GM23338 (cell line): Measurements from ENCODE around the gene FSIP1. TPM values are rescaled to one million over a fixed set of nuclear protein-coding genes. Genes with fewer than 3 reads are reported as not detected.

Experiments
- ATAC-seq: fragments of 200-7000 bp; cut with Tn5 transposase; 3 replicates; pipeline ENCODE4 v1.9.1; 2020
- DNase-seq: peaks from one replicate; pipeline ENCODE4 v3.0.0-alpha.2; 2015; ENCODE audit warnings: low spot score
- H2AFZ ChIP-seq: fragments of 200-600 bp; sonication (generic); 2 replicates; pipeline ENCODE4 v1.8.0; 2016; ENCODE audit warnings: antibody characterized with exemption, mild to moderate bottlenecking, moderate library complexity
- H3F3A ChIP-seq: fragments of 200-600 bp; sonication (generic); replicated peaks from 2 replicates; pipeline ENCODE4 v1.8.0; 2017; ENCODE audit warnings: antibody characterized with exemption, mixed run types, low read depth
- H3K27ac ChIP-seq: fragments of 200-600 bp; sonication (generic); 2 replicates; pipeline ENCODE4 v1.6.1; 2016; ENCODE audit warnings: low read depth
- H3K27me3 ChIP-seq: fragments of 200-600 bp; sonication (generic); 2 replicates; pipeline ENCODE4 v1.8.0; 2016; ENCODE audit warnings: mild to moderate bottlenecking, mixed run types, moderate library complexity; ENCODE audit not compliant: insufficient read depth
- H3K36me3 ChIP-seq: fragments of 200-600 bp; sonication (generic); 2 replicates; pipeline ENCODE4 v1.8.0; 2016; ENCODE audit warnings: mild to moderate bottlenecking; ENCODE audit not compliant: insufficient read depth
- H3K4me1 ChIP-seq: fragments of 200-600 bp; sonication (generic); 2 replicates; pipeline ENCODE4 v1.8.0; 2016; ENCODE audit warnings: mild to moderate bottlenecking, moderate library complexity; ENCODE audit not compliant: insufficient read depth
- H3K4me2 ChIP-seq: fragments of 200-600 bp; sonication (generic); 2 replicates; pipeline ENCODE4 v1.7.1; 2017; ENCODE audit warnings: mixed run types
- H3K4me3 ChIP-seq: fragments of 200-600 bp; sonication (generic); 2 replicates; pipeline ENCODE4 v1.6.1; 2016; ENCODE audit warnings: mixed run types
- H3K79me2 ChIP-seq: fragments of 200-600 bp; sonication (generic); replicated peaks from 2 replicates; pipeline ENCODE4 v1.8.0; 2017; ENCODE audit warnings: mild to moderate bottlenecking; ENCODE audit not compliant: insufficient read depth
- H3K9me2 ChIP-seq: fragments of 200-600 bp; sonication (generic); 2 replicates; pipeline ENCODE4 v1.8.0; 2017; ENCODE audit not compliant: insufficient read depth
- H4K20me1 ChIP-seq: fragments of 200-600 bp; sonication (generic); replicated peaks from 2 replicates; pipeline ENCODE4 v1.8.0; 2017; ENCODE audit warnings: mild to moderate bottlenecking; ENCODE audit not compliant: insufficient read depth
- H3K27ac Mint-ChIP-seq: 2 replicates; pipeline ENCODE4 v1.8.0; 2020; ENCODE audit warnings: inconsistent platforms, mild to moderate bottlenecking, moderate library complexity, mixed read lengths
- H3K27me3 Mint-ChIP-seq: 3 replicates; pipeline ENCODE4 v1.8.0; 2022; ENCODE audit warnings: low read depth, mild to moderate bottlenecking, moderate library complexity, mixed read lengths, inconsistent platforms; ENCODE audit not compliant: insufficient read depth, poor library complexity
- H3K36me3 Mint-ChIP-seq: 3 replicates; pipeline ENCODE4 v1.8.0; 2021; ENCODE audit warnings: low read depth, mild to moderate bottlenecking, inconsistent platforms, moderate library complexity, mixed read lengths
- H3K4me1 Mint-ChIP-seq: 3 replicates; pipeline ENCODE4 v1.8.0; 2020; ENCODE audit warnings: mild to moderate bottlenecking, inconsistent platforms, mixed read lengths
- H3K4me3 Mint-ChIP-seq: 3 replicates; pipeline ENCODE4 v1.8.0; 2021; ENCODE audit warnings: moderate library complexity, mild to moderate bottlenecking, inconsistent platforms, mixed read lengths
- H3K9me3 Mint-ChIP-seq: 3 replicates; pipeline ENCODE4 v1.8.0; 2020; ENCODE audit warnings: moderate library complexity, mild to moderate bottlenecking, inconsistent platforms, mixed read lengths
- CREB1 ChIP-seq: fragments of 250-450 bp; sonication (Bioruptor Pico); IDR thresholded peaks from 2 replicates; pipeline ENCODE4 v1.5.0; 2020; ENCODE audit warnings: low read depth, mild to moderate bottlenecking, moderate library complexity
- CTCF ChIP-seq, 2 experiments: fragments of 200-600 bp in 1 of 2; sonication (generic) in 1 of 2; conservative IDR thresholded peaks; 2 replicates each; pipeline versions ENCODE4 v1.5.1 to v1.6.1; 2016 to 2017; ENCODE audit warnings: antibody characterized with exemption in 2 of 2, low read depth in 2 of 2, mild to moderate bottlenecking in 2 of 2, moderate library complexity in 1 of 2
- ETS1 ChIP-seq: IDR thresholded peaks from 2 replicates; pipeline ENCODE4 v1.6.1; 2016; ENCODE audit warnings: antibody characterized with exemption
- EZH2 ChIP-seq: fragments of 200-600 bp; sonication (generic); IDR thresholded peaks from one replicate; pipeline ENCODE4 v1.8.0; 2017; ENCODE audit warnings: antibody characterized with exemption, mild to moderate bottlenecking, low read depth; ENCODE audit not compliant: unreplicated experiment
- JUNB ChIP-seq: IDR thresholded peaks from one replicate; pipeline ENCODE4 v1.6.1; 2016; ENCODE audit warnings: antibody characterized with exemption; ENCODE audit not compliant: unreplicated experiment
- NANOG ChIP-seq: IDR thresholded peaks from 2 replicates; pipeline ENCODE4 v1.6.1; 2016; ENCODE audit warnings: antibody characterized with exemption, borderline replicate concordance
- POLR2AphosphoS5 ChIP-seq: IDR thresholded peaks from 2 replicates; pipeline ENCODE4 v1.6.1; 2016; ENCODE audit warnings: antibody characterized with exemption, low read depth
- REST ChIP-seq: IDR thresholded peaks from one replicate; pipeline ENCODE4 v1.6.1; 2018; ENCODE audit warnings: antibody characterized with exemption; ENCODE audit not compliant: unreplicated experiment
- ZNF114 ChIP-seq: fragments of 250-450 bp; sonication (Bioruptor Pico); IDR thresholded peaks from 2 replicates; pipeline ENCODE4 v1.5.0; 2020; ENCODE audit warnings: mild to moderate bottlenecking, moderate library complexity
- ZNF331 ChIP-seq: fragments of 250-450 bp; sonication (Bioruptor Pico); IDR thresholded peaks from 2 replicates; pipeline ENCODE4 v1.5.0; 2020; ENCODE audit warnings: low read depth, mild to moderate bottlenecking, moderate library complexity
- ZNF462 ChIP-seq: fragments of 250-450 bp; sonication (Bioruptor Pico); IDR thresholded peaks from 2 replicates; pipeline ENCODE4 v1.5.0; 2020; ENCODE audit warnings: mild to moderate bottlenecking, moderate library complexity
- polyA plus RNA-seq: library from polyadenylated mRNA; unstranded; fragments of >200 nt; fragmentation: Nextera tagmentation; extraction: Ambion mirVana; gene quantifications from 2 replicates; pipeline ENCODE4 v1.2.1, GENCODE V29; 2016
- total RNA-seq: library from RNA; depleted of rRNA; stranded (reverse); fragments of >200 nt; shearing (Covaris generic); gene quantifications from 2 replicates; pipeline ENCODE4 v1.2.3, GENCODE V29; 2014

Gene FSIP1
- total and polyA plus RNA-seq, 2 experiments from 2014 or later = 0.92 to 2.1 TPM

- H3K36me3 Mint-ChIP-seq = no peaks in the 10 kb centered on the region
- no peak overlapping the region for H3K27ac ChIP-seq
- H3K4me1 ChIP-seq = no peaks in the 10 kb centered on the region
- H3K27ac Mint-ChIP-seq = no peak overlapping the region
- H3K4me1 Mint-ChIP-seq = no peaks in the 10 kb centered on the region
- H3K79me2 ChIP-seq = no peaks in the 10 kb centered on the region
- H3K36me3 ChIP-seq = no peaks in the 10 kb centered on the region; the same call in 1 of the 2 replicates
- H3K27me3 ChIP-seq = no peaks in the 10 kb centered on the region
- no peak overlapping the region for H3K4me2 ChIP-seq
- no peak overlapping the region for H2AFZ ChIP-seq
- no peaks in the 10 kb centered on the region for H4K20me1 ChIP-seq
- no peak for TF ChIP-seq POLR2AphosphoS5
- no peak for TF ChIP-seq CREB1 (CRISPR knock-in tag)
- TF ChIP-seq REST = no peak
- TF ChIP-seq NANOG = no peak
- no peak for TF ChIP-seq ZNF331 (CRISPR knock-in tag)
- peak; percentile 67 to 74 for TF ChIP-seq CTCF (conservative IDR thresholded peaks at IDR 0.05; ENCODE audit: low read depth in 2 of 2)
- TF ChIP-seq JUNB = no peak
- TF ChIP-seq ZNF462 (CRISPR knock-in tag) = peak; percentile 74
- TF ChIP-seq ZNF114 = no peak
- TF ChIP-seq ETS1 = no peak
- TF ChIP-seq EZH2 = no peak
- ATAC-seq (peak; percentile 72), DNase-seq (peak; percentile 78)
- no peaks in the 10 kb centered on the region for H3K9me3 Mint-ChIP-seq
- no peak overlapping the region for H3K4me3 ChIP-seq
- no peaks in the 10 kb centered on the region for H3K9me2 ChIP-seq
- no peaks in the 10 kb centered on the region for H3K27me3 Mint-ChIP-seq
- H3K4me3 Mint-ChIP-seq = no peak overlapping the region
- H3F3A ChIP-seq = no peaks in the 10 kb centered on the region
Observed at GRCh38 chr15:39602143-39602542, 180.5 kb downstream of the FSIP1 start.
